ENCODE results near the gene STX8.

The STX8 gene

DNA sequence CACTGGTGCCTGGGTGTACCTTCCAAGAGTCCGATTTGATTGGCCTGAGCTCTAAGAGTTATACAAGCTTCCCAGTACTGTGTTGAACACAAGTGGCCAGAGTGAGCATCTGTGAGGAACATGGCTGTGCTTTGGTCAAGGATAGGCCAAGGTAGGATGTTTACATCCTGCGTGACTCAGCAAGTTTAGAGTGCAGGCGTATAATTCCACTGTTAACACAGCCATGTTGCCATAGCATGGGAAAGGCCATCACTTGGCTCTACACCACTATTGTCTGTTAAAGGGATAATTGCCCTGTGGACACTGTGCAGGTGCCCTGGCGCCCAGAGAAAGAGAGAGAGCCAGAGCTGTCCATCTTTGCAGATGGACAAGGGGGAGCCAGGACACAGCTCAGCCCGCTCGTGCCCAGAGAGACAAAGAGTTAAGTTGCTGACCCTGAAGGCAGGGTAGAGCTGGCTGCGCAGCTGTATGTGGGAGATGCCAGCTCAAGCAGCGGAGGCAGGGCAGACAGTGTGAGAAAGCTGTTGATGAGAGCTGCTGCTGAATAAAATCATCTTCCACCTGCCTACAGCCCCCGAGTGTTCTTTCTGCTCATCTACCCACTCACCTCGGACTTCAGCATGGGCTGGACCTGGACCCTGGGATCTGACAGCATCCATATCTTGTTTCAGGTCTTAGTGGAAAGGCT is 12.5 kb upstream of the STX8 start:
- TF ChIP-seq, protein P1, sequence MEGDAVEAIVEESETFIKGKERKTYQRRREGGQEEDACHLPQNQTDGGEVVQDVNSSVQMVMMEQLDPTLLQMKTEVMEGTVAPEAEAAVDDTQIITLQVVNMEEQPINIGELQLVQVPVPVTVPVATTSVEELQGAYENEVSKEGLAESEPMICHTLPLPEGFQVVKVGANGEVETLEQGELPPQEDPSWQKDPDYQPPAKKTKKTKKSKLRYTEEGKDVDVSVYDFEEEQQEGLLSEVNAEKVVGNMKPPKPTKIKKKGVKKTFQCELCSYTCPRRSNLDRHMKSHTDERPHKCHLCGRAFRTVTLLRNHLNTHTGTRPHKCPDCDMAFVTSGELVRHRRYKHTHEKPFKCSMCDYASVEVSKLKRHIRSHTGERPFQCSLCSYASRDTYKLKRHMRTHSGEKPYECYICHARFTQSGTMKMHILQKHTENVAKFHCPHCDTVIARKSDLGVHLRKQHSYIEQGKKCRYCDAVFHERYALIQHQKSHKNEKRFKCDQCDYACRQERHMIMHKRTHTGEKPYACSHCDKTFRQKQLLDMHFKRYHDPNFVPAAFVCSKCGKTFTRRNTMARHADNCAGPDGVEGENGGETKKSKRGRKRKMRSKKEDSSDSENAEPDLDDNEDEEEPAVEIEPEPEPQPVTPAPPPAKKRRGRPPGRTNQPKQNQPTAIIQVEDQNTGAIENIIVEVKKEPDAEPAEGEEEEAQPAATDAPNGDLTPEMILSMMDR (IDR thresholded peaks at IDR 0.05) = no peak

DNA sequence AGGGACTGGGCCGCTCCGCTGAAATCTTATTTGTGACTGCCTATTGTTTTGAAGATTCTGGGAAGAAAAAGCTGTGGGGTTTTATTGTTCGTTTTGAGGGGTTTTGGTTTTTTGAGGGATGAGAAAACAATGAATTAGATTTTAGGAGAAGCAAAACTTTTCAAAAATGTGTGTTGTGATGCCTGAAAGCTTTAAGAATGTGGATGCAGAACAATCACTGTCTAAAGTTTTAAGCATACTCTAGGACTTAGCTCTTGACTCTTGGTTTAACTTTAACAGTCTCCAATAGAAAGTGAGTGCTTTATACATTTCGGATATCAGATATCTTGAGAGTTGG is 1.7 kb upstream of the STX8 start:
- TF ChIP-seq, protein P1 (IDR thresholded peaks at IDR 0.05) = no peak; the same call in 1 of the 2 replicates

DNA sequence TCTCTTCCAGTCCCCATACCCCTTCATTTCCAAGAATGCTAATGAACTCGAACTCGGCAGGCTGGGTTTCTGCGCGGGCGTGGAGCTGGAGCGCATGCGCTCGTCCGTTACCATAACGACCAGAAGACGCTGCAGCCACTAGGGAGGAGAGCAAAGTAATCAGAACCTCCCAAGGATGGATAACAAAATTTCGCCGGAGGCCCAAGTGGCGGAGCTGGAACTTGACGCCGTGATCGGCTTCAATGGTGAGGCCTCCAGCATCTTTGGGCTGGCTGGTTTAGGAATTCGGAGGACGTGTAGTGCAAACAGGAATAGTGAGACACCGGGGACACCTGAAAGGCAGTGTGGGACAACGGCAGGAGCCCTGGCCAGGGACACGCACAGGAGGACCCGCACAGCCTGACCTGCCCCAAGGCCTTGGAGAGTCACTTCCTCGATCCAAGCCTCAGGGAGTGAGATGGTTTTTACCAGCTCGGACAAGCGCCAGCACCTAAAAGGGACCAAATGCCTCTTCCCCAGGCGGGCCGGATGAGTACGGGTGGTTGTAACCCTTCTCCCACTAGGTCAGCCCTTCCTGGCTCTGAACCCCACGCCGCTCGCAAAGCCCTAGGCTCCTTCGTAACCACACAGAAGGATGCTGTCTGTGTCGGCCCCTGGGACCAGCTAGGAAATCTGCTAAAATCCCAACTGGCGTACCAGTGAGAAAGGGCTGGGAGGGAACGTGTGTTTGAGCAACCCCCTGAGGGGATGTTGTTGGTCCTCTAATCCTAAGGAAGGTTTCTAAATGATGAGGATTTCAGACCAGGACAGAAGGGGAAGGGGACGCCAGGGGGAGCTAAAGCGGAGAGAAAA is 1.1 kb upstream of the STX8 start, which contains the start of gene CFAP52:
Gene CFAP52, plus strand, starts transcription at position 122 of the 852 bp plus-strand sequence. Its CDS starts 54 bp downstream, at position 176.
- TF ChIP-seq, protein P1 (IDR thresholded peaks at IDR 0.05) = peak; percentile 77

DNA sequence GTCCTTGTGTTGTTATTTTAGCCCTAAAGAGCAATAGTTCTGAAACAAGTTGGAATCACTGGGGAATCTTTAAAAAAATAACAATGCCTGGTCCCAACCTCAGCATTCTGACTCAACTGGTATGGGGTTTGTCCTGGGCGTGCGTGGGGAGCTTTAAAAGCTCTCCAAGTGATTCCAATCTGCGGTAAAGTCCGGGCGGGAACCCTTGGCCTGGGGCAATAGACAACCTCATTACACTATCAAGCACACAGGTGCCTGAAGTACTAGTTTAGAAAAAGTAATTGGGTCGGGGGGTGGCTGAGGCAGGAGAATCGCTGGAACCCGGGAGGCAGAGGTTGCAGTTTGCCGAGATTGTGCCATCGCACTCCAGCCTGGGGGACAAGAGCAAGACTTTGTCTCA is 4.4 kb downstream of the STX8 start:
- TF ChIP-seq, protein P1 (IDR thresholded peaks at IDR 0.05) = no peak

DNA sequence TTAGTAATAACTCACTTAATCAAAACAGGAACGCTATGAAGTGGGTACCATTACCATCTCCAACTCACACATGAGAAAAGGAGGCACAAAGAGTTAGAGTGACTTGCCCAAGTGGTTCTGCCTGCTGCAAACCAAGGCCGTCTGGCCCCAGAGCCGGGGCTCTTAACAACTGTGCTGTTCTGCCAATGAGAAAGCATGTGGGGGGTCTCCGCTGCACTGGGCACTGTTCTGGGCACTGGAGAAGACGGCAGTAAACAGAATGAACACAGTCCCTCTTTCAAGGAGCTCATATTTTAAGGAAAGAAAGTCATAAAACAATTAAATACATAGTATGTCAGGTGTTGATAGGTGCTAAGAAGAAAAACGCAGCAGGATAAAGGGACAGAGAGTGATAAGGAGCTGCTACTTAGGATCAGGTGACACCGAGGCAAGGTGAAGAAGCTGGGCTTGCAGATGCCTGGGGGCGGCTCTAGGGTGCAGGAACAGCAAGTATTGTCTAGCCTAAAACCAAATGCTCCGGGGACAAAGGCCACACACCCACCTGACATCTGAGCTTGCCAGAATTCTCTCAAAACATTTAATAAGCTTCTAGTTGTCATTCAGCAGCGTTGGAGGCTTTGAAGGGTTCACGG is 6.5 kb downstream of the STX8 start:
- TF ChIP-seq, protein P1 (IDR thresholded peaks at IDR 0.05) = no peak

DNA sequence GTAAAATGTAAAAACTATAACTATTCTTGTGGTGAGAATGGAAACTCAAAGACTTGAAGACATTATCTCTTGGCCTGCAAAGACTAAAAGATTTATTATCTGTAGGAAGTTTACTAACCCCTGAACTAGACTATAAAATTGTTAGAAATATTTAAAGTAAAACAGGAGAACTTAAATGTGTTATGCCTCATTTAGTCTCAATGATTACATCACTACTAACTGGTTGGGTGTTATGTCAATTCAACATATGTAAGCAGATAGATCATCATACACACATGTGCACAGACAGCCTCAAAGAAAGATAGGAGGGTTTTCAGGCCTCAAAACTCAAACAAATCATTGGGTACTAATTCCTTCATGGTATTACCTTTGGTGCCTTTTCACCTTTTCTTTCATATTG is 7.6 kb downstream of the STX8 start:
- TF ChIP-seq, protein P1 (IDR thresholded peaks at IDR 0.05) = no peak

DNA sequence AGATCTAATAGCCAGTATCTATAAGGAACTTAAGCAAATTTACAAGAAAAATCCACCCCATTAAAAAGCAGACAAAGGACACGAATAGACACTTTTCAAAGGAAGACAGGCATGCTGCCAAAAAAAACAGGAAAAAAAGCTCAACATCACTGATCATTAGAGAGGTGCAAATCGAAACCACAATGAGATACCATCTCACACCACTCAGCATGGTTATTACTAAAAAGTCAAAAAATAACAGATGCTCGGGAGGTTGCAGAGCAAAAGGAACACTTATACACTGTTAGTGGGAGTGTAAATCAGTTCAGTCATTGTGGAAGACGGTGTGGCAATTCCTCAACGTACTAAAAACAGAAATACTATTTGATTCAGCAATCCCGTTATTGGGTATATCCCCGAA is 9.6 kb downstream of the STX8 start:
- TF ChIP-seq, protein P1 (IDR thresholded peaks at IDR 0.05) = no peak
